ENCODE measurements around the gene RPTOR.

RPTOR gene

GRCh38 chr17:80964859-80965580, 420.4 kb downstream of the RPTOR start:
- TF ChIP-seq CTCF (IDR thresholded peaks at IDR 0.05; ENCODE audit: borderline replicate concordance, extremely low read depth, low read length, poor library complexity, severe bottlenecking) (no peak), EZH2 (IDR thresholded peaks at IDR 0.05; ENCODE audit: borderline replicate concordance, low read depth, low read length, severe bottlenecking) (no peak)
- Histone ChIP-seq H2AFZ (ENCODE audit: low read depth, low read length) (no peak overlapping the region), H3K9ac (ENCODE audit: low read depth, low read length) (no peak overlapping the region), H3K27me3 (ENCODE audit: insufficient read depth, low read length, poor library complexity) (no peaks in the 10 kb centered on the region), H3K4me2 (ENCODE audit: insufficient read depth, low read length) (no peak overlapping the region), H3K36me3 (ENCODE audit: insufficient read depth, low read length) (peaks cover 30% of the 10 kb centered on the region), H3K27ac (ENCODE audit: low read length) (no peak overlapping the region), H3K4me1 (ENCODE audit: insufficient read depth, low read length) (no peaks in the 10 kb centered on the region), H3K79me2 (ENCODE audit: insufficient read depth, low read length) (no peaks in the 10 kb centered on the region), H4K20me1 (ENCODE audit: insufficient read depth, low read length) (no peaks in the 10 kb centered on the region), H3K4me3 (ENCODE audit: low read depth in 1 of 2, low read length in 2 of 2) (no peak overlapping the region), H3K9me3 (ENCODE audit: insufficient read depth, low read length, severe bottlenecking) (no peaks in the 10 kb centered on the region)
- ATAC-seq (ENCODE audit: insufficient read depth, low read depth), result no peak
- no peak for DNase-seq

GRCh38 chr17:80965606-80966005, 421.0 kb downstream of the RPTOR start:
- Histone ChIP-seq H3K36me3 (ENCODE audit: insufficient read depth, low read length) (peaks cover 25% of the 10 kb centered on the region), H4K20me1 (ENCODE audit: insufficient read depth, low read length) (no peaks in the 10 kb centered on the region), H3K27me3 (ENCODE audit: insufficient read depth, low read length, poor library complexity) (no peaks in the 10 kb centered on the region), H3K27ac (ENCODE audit: low read length) (no peak overlapping the region), H3K79me2 (ENCODE audit: insufficient read depth, low read length) (no peaks in the 10 kb centered on the region), H3K9me3 (ENCODE audit: insufficient read depth, low read length, severe bottlenecking) (no peaks in the 10 kb centered on the region), H3K9ac (ENCODE audit: low read depth, low read length) (no peak overlapping the region), H2AFZ (ENCODE audit: low read depth, low read length) (no peak overlapping the region), H3K4me2 (ENCODE audit: insufficient read depth, low read length) (no peak overlapping the region), H3K4me3 (ENCODE audit: low read depth in 1 of 2, low read length in 2 of 2) (no peak overlapping the region), H3K4me1 (ENCODE audit: insufficient read depth, low read length) (no peaks in the 10 kb centered on the region)
- no peak for DNase-seq
- ATAC-seq (ENCODE audit: insufficient read depth, low read depth), result no peak
- TF ChIP-seq EZH2 (IDR thresholded peaks at IDR 0.05; ENCODE audit: borderline replicate concordance, low read depth, low read length, severe bottlenecking) (no peak), CTCF (IDR thresholded peaks at IDR 0.05; ENCODE audit: borderline replicate concordance, extremely low read depth, low read length, poor library complexity, severe bottlenecking) (no peak)

- Histone ChIP-seq H3K4me1 (ENCODE audit: insufficient read depth, low read length) (no peaks in the 10 kb centered on the region), H3K27me3 (ENCODE audit: insufficient read depth, low read length, poor library complexity) (no peaks in the 10 kb centered on the region), H3K4me3 (ENCODE audit: low read depth in 1 of 2, low read length in 2 of 2) (no peak overlapping the region), H3K4me2 (ENCODE audit: insufficient read depth, low read length) (no peak overlapping the region), H2AFZ (ENCODE audit: low read depth, low read length) (no peak overlapping the region), H3K9ac (ENCODE audit: low read depth, low read length) (no peak overlapping the region), H3K27ac (ENCODE audit: low read length) (no peak overlapping the region), H3K9me3 (ENCODE audit: insufficient read depth, low read length, severe bottlenecking) (no peaks in the 10 kb centered on the region), H4K20me1 (ENCODE audit: insufficient read depth, low read length) (no peaks in the 10 kb centered on the region), H3K36me3 (ENCODE audit: insufficient read depth, low read length) (peaks cover 23% of the 10 kb centered on the region), H3K79me2 (ENCODE audit: insufficient read depth, low read length) (no peaks in the 10 kb centered on the region)
- TF ChIP-seq CTCF (IDR thresholded peaks at IDR 0.05; ENCODE audit: borderline replicate concordance, extremely low read depth, low read length, poor library complexity, severe bottlenecking) (no peak), EZH2 (IDR thresholded peaks at IDR 0.05; ENCODE audit: borderline replicate concordance, low read depth, low read length, severe bottlenecking) (no peak)
- DNase-seq (no peak), ATAC-seq (ENCODE audit: insufficient read depth, low read depth) (no peak; the same call in 2 of the 3 replicates)
Measured at GRCh38 chr17:80967404-80967872, 422.8 kb downstream of the RPTOR start.
